Liver (tissue), 9 donors: ENCODE measurements around the gene SLC25A42. TPM values are rescaled to one million over a fixed set of nuclear protein-coding genes. Genes with fewer than 3 reads are reported as not detected.

ENCODE experiments used
- DNase-seq: peaks from one replicate; pipeline ENCODE4 v3.0.0-alpha.2; 2017; ENCODE audit warnings: low spot score
- H3K27ac ChIP-seq, 2 donors: one replicate each; pipeline ENCODE4 v1.7.0; 2013; ENCODE audit warnings: inconsistent platforms in 2 of 2, low read length in 2 of 2, control low read depth in 1 of 2, low read depth in 1 of 2, mild to moderate bottlenecking in 1 of 2
- H3K27me3 ChIP-seq, 4 donors: one replicate each; pipeline versions ENCODE4 v1.6.1 to v1.7.0; 2013; ENCODE audit warnings: low read length in 3 of 4, inconsistent platforms in 1 of 4, mild to moderate bottlenecking in 1 of 4, moderate library complexity in 1 of 4; ENCODE audit not compliant: control insufficient read depth in 4 of 4, insufficient read depth in 4 of 4
- H3K36me3 ChIP-seq, 4 donors: one replicate each; pipeline versions ENCODE4 v1.6.1 to v1.7.0; 2013; ENCODE audit warnings: low read length in 3 of 4, mild to moderate bottlenecking in 3 of 4, low read depth in 1 of 4, moderate library complexity in 1 of 4; ENCODE audit not compliant: control insufficient read depth in 4 of 4, insufficient read depth in 3 of 4
- H3K4me1 ChIP-seq, 4 donors: one replicate each; pipeline versions ENCODE4 v1.6.1 to v1.7.0; 2013; ENCODE audit warnings: low read length in 3 of 4, mild to moderate bottlenecking in 3 of 4, moderate library complexity in 1 of 4; ENCODE audit not compliant: control insufficient read depth in 4 of 4, insufficient read depth in 4 of 4
- H3K4me3 ChIP-seq, 3 donors: one replicate each; pipeline versions ENCODE4 v1.6.1 to v1.7.0; 2013; ENCODE audit warnings: low read length in 3 of 3, control low read depth in 1 of 3, low read depth in 1 of 3, mild to moderate bottlenecking in 1 of 3
- H3K9ac ChIP-seq, 2 donors: one replicate each; pipeline ENCODE4 v1.7.0; 2013; ENCODE audit warnings: low read length in 2 of 2, mild to moderate bottlenecking in 2 of 2, moderate library complexity in 2 of 2, control low read depth in 1 of 2, low read depth in 1 of 2
- H3K9me3 ChIP-seq, 4 donors: one replicate each; pipeline versions ENCODE4 v1.6.1 to v1.7.0; 2013; ENCODE audit warnings: low read length in 3 of 4; ENCODE audit not compliant: control insufficient read depth in 4 of 4
- CTCF ChIP-seq: fragments of 150-350 bp; IDR thresholded peaks from 2 replicates; pipeline ENCODE4 v1.5.1; 2017; ENCODE audit warnings: improper control_type of control experiment, low read depth, low read length; ENCODE audit not compliant: missing input control
- EGR1 ChIP-seq, 2 donors: IDR thresholded peaks; 2 replicates each; pipeline ENCODE4 v1.6.1; 2016 to 2018; ENCODE audit warnings: antibody characterized with exemption in 2 of 2, low read depth in 2 of 2
- FOXA1 ChIP-seq: IDR thresholded peaks from 2 replicates; pipeline ENCODE4 v1.6.1; 2016; ENCODE audit warnings: antibody characterized with exemption
- FOXA2 ChIP-seq: IDR thresholded peaks from 2 replicates; pipeline ENCODE4 v1.6.1; 2016; ENCODE audit warnings: antibody characterized with exemption
- GABPA ChIP-seq, 2 donors: IDR thresholded peaks in 1 of 2; conservative IDR thresholded peaks in 1 of 2; 2 replicates each; pipeline ENCODE4 v1.6.1; 2016; ENCODE audit warnings: antibody characterized with exemption in 2 of 2, mild to moderate bottlenecking in 1 of 2, moderate library complexity in 1 of 2
- HNF4A ChIP-seq, 2 donors: conservative IDR thresholded peaks; 2 replicates each; pipeline ENCODE4 v1.6.1; 2016; ENCODE audit warnings: antibody characterized with exemption in 2 of 2, mild to moderate bottlenecking in 2 of 2
- HNF4G ChIP-seq: IDR thresholded peaks from 2 replicates; pipeline ENCODE4 v1.6.1; 2016; ENCODE audit warnings: antibody characterized with exemption
- JUND ChIP-seq, 2 donors: IDR thresholded peaks; 2 replicates each; pipeline ENCODE4 v1.6.1; 2016; ENCODE audit warnings: antibody characterized with exemption in 2 of 2
- NR2F2 ChIP-seq: IDR thresholded peaks from 2 replicates; pipeline ENCODE4 v1.6.1; 2016; ENCODE audit warnings: antibody characterized with exemption
- RAD21 ChIP-seq, 2 donors: IDR thresholded peaks; 2 replicates each; pipeline ENCODE4 v1.6.1; 2016; ENCODE audit warnings: antibody characterized with exemption in 2 of 2, mild to moderate bottlenecking in 2 of 2
- RXRA ChIP-seq, 2 donors: IDR thresholded peaks; 2 replicates each; pipeline ENCODE4 v1.6.1; 2017 to 2018; ENCODE audit warnings: antibody characterized with exemption in 2 of 2, mild to moderate bottlenecking in 1 of 2
- SP1 ChIP-seq: IDR thresholded peaks from 2 replicates; pipeline ENCODE4 v1.6.1; 2018; ENCODE audit warnings: antibody characterized with exemption, mild to moderate bottlenecking
- TAF1 ChIP-seq: conservative IDR thresholded peaks from 2 replicates; pipeline ENCODE4 v1.6.1; 2016; ENCODE audit warnings: antibody characterized with exemption, mild to moderate bottlenecking
- YY1 ChIP-seq: IDR thresholded peaks from 2 replicates; pipeline ENCODE4 v1.6.1; 2016; ENCODE audit warnings: antibody characterized with exemption, mild to moderate bottlenecking
- ZBTB33 ChIP-seq: IDR thresholded peaks from 2 replicates; pipeline ENCODE4 v1.6.1; 2016; ENCODE audit warnings: antibody characterized with exemption
- WGBS: extraction: QIAGEN DNeasy Blood & Tissue Kit; methylation state at CpG from one replicate; pipeline ENCODE4 v1.1.7; 2013; 5-methylcytosine and 5-hydroxymethylcytosine counted together
- polyA plus RNA-seq, 2 donors: library from polyadenylated mRNA; stranded (reverse) in 1 of 2; unstranded in 1 of 2; fragments of 200-250 nt in 1 of 2; fragments of >200 nt in 1 of 2; fragmentation: Nextera tagmentation in 1 of 2; extraction: Ambion mirVana in 1 of 2; gene quantifications; one replicate each; pipeline versions ENCODE4 v1.2.1 to v1.2.3, GENCODE V29; 2013 to 2015
- total RNA-seq, 2 donors: library from RNA; depleted of rRNA; stranded (reverse); fragments of >200 nt; gene quantifications; one replicate each; pipeline ENCODE4 v1.2.3, GENCODE V29; 2014
- TF ChIP-seq, protein P1 (sequence below): IDR thresholded peaks from 2 replicates; pipeline ENCODE4 v1.6.1; 2016; ENCODE audit warnings: antibody characterized with exemption, mild to moderate bottlenecking
- TF ChIP-seq, protein P2 (sequence below): IDR thresholded peaks from 2 replicates; pipeline ENCODE4 v1.6.1; 2016; ENCODE audit warnings: antibody characterized with exemption
- TF ChIP-seq, protein P3 (sequence below): IDR thresholded peaks from 2 replicates; pipeline ENCODE4 v1.6.1; 2016; ENCODE audit warnings: antibody characterized with exemption
- donor health status: healthy.
- donor health status: healthy.
- donor health status: healthy.
- donor health status: healthy.
- donor health status: healthy.

Gene SLC25A42
- total and polyA plus RNA-seq, 4 donors = 24.7 to 89.6 (median 60.2) TPM

- Histone ChIP-seq H3K4me1 (peaks cover 2 to 30% (median 19%) of the 10 kb centered on the region in 4 donors), H3K9me3 (no peaks in the 10 kb centered on the region), H3K27me3 (no peaks in the 10 kb centered on the region), H3K9ac (peak overlapping the region in 1 of 2 donors; percentile 0), H3K36me3 (peaks cover 0 to 7% (median 4%) of the 10 kb centered on the region in 4 donors), H3K27ac (peak overlapping the region; percentile 81 to 89), H3K4me3 (no peak overlapping the region)
- WGBS = 46% methylated on average over 9 of the region's 9 CpGs
- no peak for DNase-seq
- TF ChIP-seq FOXA1 (no peak), TAF1 (no peak), FOXA2 (no peak), JUND (IDR thresholded peaks at IDR 0.05) (no peak), ZBTB33 (no peak), YY1 (peak; percentile 9), RAD21 (IDR thresholded peaks at IDR 0.05) (peak in 1 of 2 donors; percentile 14), SP1 (peak; percentile 44), CTCF (no peak), GABPA (IDR thresholded peaks at IDR 0.05 in 1 of 2, conservative IDR thresholded peaks at IDR 0.05 in 1 of 2) (no peak), HNF4G (no peak), NR2F2 (no peak), RXRA (IDR thresholded peaks at IDR 0.05) (peak; percentile 73 to 86), HNF4A (conservative IDR thresholded peaks at IDR 0.05) (peak; percentile 14 to 55), EGR1 (IDR thresholded peaks at IDR 0.05; ENCODE audit: low read depth in 2 of 2) (no peak)
- TF ChIP-seq, protein P1, sequence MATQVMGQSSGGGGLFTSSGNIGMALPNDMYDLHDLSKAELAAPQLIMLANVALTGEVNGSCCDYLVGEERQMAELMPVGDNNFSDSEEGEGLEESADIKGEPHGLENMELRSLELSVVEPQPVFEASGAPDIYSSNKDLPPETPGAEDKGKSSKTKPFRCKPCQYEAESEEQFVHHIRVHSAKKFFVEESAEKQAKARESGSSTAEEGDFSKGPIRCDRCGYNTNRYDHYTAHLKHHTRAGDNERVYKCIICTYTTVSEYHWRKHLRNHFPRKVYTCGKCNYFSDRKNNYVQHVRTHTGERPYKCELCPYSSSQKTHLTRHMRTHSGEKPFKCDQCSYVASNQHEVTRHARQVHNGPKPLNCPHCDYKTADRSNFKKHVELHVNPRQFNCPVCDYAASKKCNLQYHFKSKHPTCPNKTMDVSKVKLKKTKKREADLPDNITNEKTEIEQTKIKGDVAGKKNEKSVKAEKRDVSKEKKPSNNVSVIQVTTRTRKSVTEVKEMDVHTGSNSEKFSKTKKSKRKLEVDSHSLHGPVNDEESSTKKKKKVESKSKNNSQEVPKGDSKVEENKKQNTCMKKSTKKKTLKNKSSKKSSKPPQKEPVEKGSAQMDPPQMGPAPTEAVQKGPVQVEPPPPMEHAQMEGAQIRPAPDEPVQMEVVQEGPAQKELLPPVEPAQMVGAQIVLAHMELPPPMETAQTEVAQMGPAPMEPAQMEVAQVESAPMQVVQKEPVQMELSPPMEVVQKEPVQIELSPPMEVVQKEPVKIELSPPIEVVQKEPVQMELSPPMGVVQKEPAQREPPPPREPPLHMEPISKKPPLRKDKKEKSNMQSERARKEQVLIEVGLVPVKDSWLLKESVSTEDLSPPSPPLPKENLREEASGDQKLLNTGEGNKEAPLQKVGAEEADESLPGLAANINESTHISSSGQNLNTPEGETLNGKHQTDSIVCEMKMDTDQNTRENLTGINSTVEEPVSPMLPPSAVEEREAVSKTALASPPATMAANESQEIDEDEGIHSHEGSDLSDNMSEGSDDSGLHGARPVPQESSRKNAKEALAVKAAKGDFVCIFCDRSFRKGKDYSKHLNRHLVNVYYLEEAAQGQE = peak; percentile 35
- TF ChIP-seq, protein P2, sequence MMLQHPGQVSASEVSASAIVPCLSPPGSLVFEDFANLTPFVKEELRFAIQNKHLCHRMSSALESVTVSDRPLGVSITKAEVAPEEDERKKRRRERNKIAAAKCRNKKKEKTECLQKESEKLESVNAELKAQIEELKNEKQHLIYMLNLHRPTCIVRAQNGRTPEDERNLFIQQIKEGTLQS = no peak
- TF ChIP-seq, protein P3, sequence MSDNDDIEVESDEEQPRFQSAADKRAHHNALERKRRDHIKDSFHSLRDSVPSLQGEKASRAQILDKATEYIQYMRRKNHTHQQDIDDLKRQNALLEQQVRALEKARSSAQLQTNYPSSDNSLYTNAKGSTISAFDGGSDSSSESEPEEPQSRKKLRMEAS = no peak
These were observed 48.3 kb downstream of the SLC25A42 start for GRCh38 chr19:19111967-19112580.
